ENCODE measurements around the gene FARP2.

Gene FARP2

GRCh38 chr2:241344925-241345651 lies 11.0 kb upstream of the FARP2 start:
- no peak overlapping the region for H3K4me3 ChIP-seq (ENCODE audit: low read depth, low read length)
- TF ChIP-seq, protein P1, sequence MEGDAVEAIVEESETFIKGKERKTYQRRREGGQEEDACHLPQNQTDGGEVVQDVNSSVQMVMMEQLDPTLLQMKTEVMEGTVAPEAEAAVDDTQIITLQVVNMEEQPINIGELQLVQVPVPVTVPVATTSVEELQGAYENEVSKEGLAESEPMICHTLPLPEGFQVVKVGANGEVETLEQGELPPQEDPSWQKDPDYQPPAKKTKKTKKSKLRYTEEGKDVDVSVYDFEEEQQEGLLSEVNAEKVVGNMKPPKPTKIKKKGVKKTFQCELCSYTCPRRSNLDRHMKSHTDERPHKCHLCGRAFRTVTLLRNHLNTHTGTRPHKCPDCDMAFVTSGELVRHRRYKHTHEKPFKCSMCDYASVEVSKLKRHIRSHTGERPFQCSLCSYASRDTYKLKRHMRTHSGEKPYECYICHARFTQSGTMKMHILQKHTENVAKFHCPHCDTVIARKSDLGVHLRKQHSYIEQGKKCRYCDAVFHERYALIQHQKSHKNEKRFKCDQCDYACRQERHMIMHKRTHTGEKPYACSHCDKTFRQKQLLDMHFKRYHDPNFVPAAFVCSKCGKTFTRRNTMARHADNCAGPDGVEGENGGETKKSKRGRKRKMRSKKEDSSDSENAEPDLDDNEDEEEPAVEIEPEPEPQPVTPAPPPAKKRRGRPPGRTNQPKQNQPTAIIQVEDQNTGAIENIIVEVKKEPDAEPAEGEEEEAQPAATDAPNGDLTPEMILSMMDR (IDR thresholded peaks at IDR 0.05; ENCODE audit: borderline replicate concordance, insufficient read depth, low read depth, low read length): no peak

DNA sequence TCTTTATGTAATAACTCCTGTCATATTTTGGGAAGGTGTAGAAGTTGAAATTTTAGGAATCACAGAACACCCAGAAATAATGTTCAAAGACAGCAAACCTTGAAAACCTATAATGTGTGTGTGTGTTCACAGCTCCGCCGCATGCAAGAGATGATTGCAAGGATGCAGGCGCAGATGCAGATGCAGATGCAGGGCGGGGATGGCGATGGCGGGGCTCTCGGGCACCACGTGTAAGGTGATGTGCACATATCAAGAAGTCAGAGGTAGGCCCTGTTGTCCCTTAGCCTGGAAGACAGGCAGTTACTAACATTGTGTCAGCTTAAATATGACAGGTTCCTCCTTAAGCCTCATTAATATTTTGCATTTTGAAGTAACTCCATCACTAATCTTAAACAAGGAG lies 6.1 kb upstream of the FARP2 start:
- TF ChIP-seq, protein P1 (IDR thresholded peaks at IDR 0.05; ENCODE audit: borderline replicate concordance, insufficient read depth, low read depth, low read length): no peak
- H3K4me3 ChIP-seq (ENCODE audit: low read depth, low read length): no peak overlapping the region

GRCh38 chr2:241350530-241350877 lies 5.6 kb upstream of the FARP2 start:
- TF ChIP-seq, protein P1 (IDR thresholded peaks at IDR 0.05; ENCODE audit: borderline replicate concordance, insufficient read depth, low read depth, low read length): no peak
- no peak overlapping the region for H3K4me3 ChIP-seq (ENCODE audit: low read depth, low read length)

- H3K4me3 ChIP-seq (ENCODE audit: low read depth, low read length): no peak overlapping the region
- TF ChIP-seq, protein P1 (IDR thresholded peaks at IDR 0.05; ENCODE audit: borderline replicate concordance, insufficient read depth, low read depth, low read length): no peak
These were observed 5.0 kb upstream of the FARP2 start for GRCh38 chr2:241350878-241351639.

- no peak overlapping the region for H3K4me3 ChIP-seq (ENCODE audit: low read depth, low read length)
- TF ChIP-seq, protein P1 (IDR thresholded peaks at IDR 0.05; ENCODE audit: borderline replicate concordance, insufficient read depth, low read depth, low read length): no peak
These were observed 4.4 kb upstream of the FARP2 start for GRCh38 chr2:241351640-241352031.

GRCh38 chr2:241352227-241352626 lies 3.9 kb upstream of the FARP2 start:
- TF ChIP-seq, protein P1 (IDR thresholded peaks at IDR 0.05; ENCODE audit: borderline replicate concordance, insufficient read depth, low read depth, low read length): no peak

More at GRCh38 chr2:241352227-241352626, 3.9 kb upstream of the FARP2 start:
- no peak overlapping the region for H3K4me3 ChIP-seq (ENCODE audit: low read depth, low read length)

Data from GM12875 (cell line).